HUES48 (cell line): ENCODE data around the gene PRKAG2.
"Not testable (repeated sequence)": the region's sequence is repeated elsewhere in the genome, so short reads cannot be mapped to it uniquely, and the experiment has no call there.

Source experiments
- H3K27ac ChIP-seq: one replicate; pipeline ENCODE4 v1.7.0; 2013; ENCODE audit warnings: low read depth, low read length, inconsistent platforms
- H3K27me3 ChIP-seq: 2 replicates; pipeline ENCODE4 v1.6.1; 2013; ENCODE audit warnings: mild to moderate bottlenecking, low read length; ENCODE audit not compliant: control insufficient read depth, insufficient read depth
- H3K36me3 ChIP-seq: 2 replicates; pipeline ENCODE4 v1.6.1; 2013; ENCODE audit warnings: low read length; ENCODE audit not compliant: control insufficient read depth, insufficient read depth
- H3K4me1 ChIP-seq: 2 replicates; pipeline ENCODE4 v1.6.1; 2013; ENCODE audit warnings: mild to moderate bottlenecking, low read length; ENCODE audit not compliant: control insufficient read depth, insufficient read depth
- H3K4me3 ChIP-seq: 2 replicates; pipeline ENCODE4 v1.5.1; 2013; ENCODE audit warnings: mild to moderate bottlenecking, low read depth, low read length
- H3K9ac ChIP-seq: 2 replicates; pipeline ENCODE4 v1.6.1; 2013; ENCODE audit warnings: mild to moderate bottlenecking, low read depth, low read length, moderate library complexity
- H3K9me3 ChIP-seq: 2 replicates; pipeline ENCODE4 v1.6.1; 2013; ENCODE audit warnings: low read length; ENCODE audit not compliant: control insufficient read depth, insufficient read depth

The PRKAG2 gene

GRCh38 chr7:151803841-151804240 lies 73.1 kb downstream of the PRKAG2 start:
- Histone ChIP-seq H3K36me3 (no peaks in the 10 kb centered on the region), H3K27ac (no peak overlapping the region), H3K4me3 (no peak overlapping the region), H3K27me3 (no peaks in the 10 kb centered on the region), H3K9ac (no peak overlapping the region), H3K9me3 (no peaks in the 10 kb centered on the region), H3K4me1 (no peaks in the 10 kb centered on the region)

- Histone ChIP-seq H3K4me3 (no peak overlapping the region), H3K9me3 (no peaks in the 10 kb centered on the region), H3K27me3 (no peaks in the 10 kb centered on the region), H3K36me3 (no peaks in the 10 kb centered on the region), H3K4me1 (no peaks in the 10 kb centered on the region), H3K9ac (no peak overlapping the region), H3K27ac (no peak overlapping the region)
Observed at GRCh38 chr7:151802469-151802846, 74.5 kb downstream of the PRKAG2 start.

- Histone ChIP-seq H3K9me3 (no peaks in the 10 kb centered on the region), H3K4me3 (no peak overlapping the region), H3K27ac (no peak overlapping the region), H3K27me3 (no peaks in the 10 kb centered on the region), H3K36me3 (no peaks in the 10 kb centered on the region), H3K4me1 (no peaks in the 10 kb centered on the region), H3K9ac (no peak overlapping the region)
Observed at GRCh38 chr7:151801782-151802468, 75.0 kb downstream of the PRKAG2 start.

GRCh38 chr7:151801291-151801690 lies 75.6 kb downstream of the PRKAG2 start:
- H3K27ac ChIP-seq: no peak overlapping the region
- no peak overlapping the region for H3K9ac ChIP-seq
- no peaks in the 10 kb centered on the region for H3K9me3 ChIP-seq
- H3K27me3 ChIP-seq: no peaks in the 10 kb centered on the region
- no peaks in the 10 kb centered on the region for H3K4me1 ChIP-seq
- no peak overlapping the region for H3K4me3 ChIP-seq
- H3K36me3 ChIP-seq: no peaks in the 10 kb centered on the region

- no peaks in the 10 kb centered on the region for H3K27me3 ChIP-seq
- H3K4me1 ChIP-seq: no peaks in the 10 kb centered on the region
- no peaks in the 10 kb centered on the region for H3K36me3 ChIP-seq
- H3K27ac ChIP-seq: no peak overlapping the region
- H3K4me3 ChIP-seq: no peak overlapping the region
- no peaks in the 10 kb centered on the region for H3K9me3 ChIP-seq
- H3K9ac ChIP-seq: no peak overlapping the region
Observed at GRCh38 chr7:151800861-151801260, 76.1 kb downstream of the PRKAG2 start.

- Histone ChIP-seq H3K9ac (no peak overlapping the region), H3K36me3 (no peaks in the 10 kb centered on the region), H3K4me3 (no peak overlapping the region), H3K9me3 (no peaks in the 10 kb centered on the region), H3K27ac (no peak overlapping the region), H3K27me3 (no peaks in the 10 kb centered on the region), H3K4me1 (no peaks in the 10 kb centered on the region)
Observed at GRCh38 chr7:151800391-151800790, 76.5 kb downstream of the PRKAG2 start.

GRCh38 chr7:151799506-151799905 lies 77.4 kb downstream of the PRKAG2 start:
- Histone ChIP-seq H3K4me1 (no peaks in the 10 kb centered on the region), H3K9me3 (no peaks in the 10 kb centered on the region), H3K27me3 (no peaks in the 10 kb centered on the region), H3K27ac (no peak overlapping the region), H3K9ac (no peak overlapping the region), H3K36me3 (no peaks in the 10 kb centered on the region), H3K4me3 (no peak overlapping the region)

- no peak overlapping the region for H3K9ac ChIP-seq
- no peak overlapping the region for H3K4me3 ChIP-seq
- H3K27ac ChIP-seq: no peak overlapping the region
- no peaks in the 10 kb centered on the region for H3K9me3 ChIP-seq
- H3K4me1 ChIP-seq: no peaks in the 10 kb centered on the region
- no peaks in the 10 kb centered on the region for H3K36me3 ChIP-seq
- H3K27me3 ChIP-seq: no peaks in the 10 kb centered on the region
Observed at GRCh38 chr7:151798851-151799448, 78.0 kb downstream of the PRKAG2 start.

- not testable (repeated sequence) for H3K4me1 ChIP-seq, H3K9ac ChIP-seq, H3K4me3 ChIP-seq, H3K36me3 ChIP-seq, H3K27me3 ChIP-seq, H3K9me3 ChIP-seq, H3K27ac ChIP-seq
Observed at GRCh38 chr7:151797667-151798307, 79.1 kb downstream of the PRKAG2 start.

- Histone ChIP-seq H3K27ac (no peak overlapping the region), H3K27me3 (no peaks in the 10 kb centered on the region), H3K4me3 (no peak overlapping the region), H3K9ac (no peak overlapping the region), H3K36me3 (no peaks in the 10 kb centered on the region), H3K9me3 (no peaks in the 10 kb centered on the region), H3K4me1 (no peaks in the 10 kb centered on the region)
Observed at GRCh38 chr7:151796871-151797537, 79.9 kb downstream of the PRKAG2 start.
